GM12878 (cell line): ENCODE measurements around the gene COIL.

Source experiments
- BHLHE40 ChIP-seq, 2 experiments: fragments of 450-650 bp in 1 of 2; IDR thresholded peaks; 2 replicates each; pipeline ENCODE4 v1.6.1; 2011 to 2017; ENCODE audit warnings: low read depth in 2 of 2, borderline replicate concordance in 1 of 2, improper control_type of control experiment in 1 of 2, low read length in 1 of 2, mild to moderate bottlenecking in 1 of 2
- BRCA1 ChIP-seq: IDR thresholded peaks from 2 replicates; pipeline ENCODE4 v1.6.1; 2011; ENCODE audit warnings: low read depth, low read length, improper control_type of control experiment
- CREB1 ChIP-seq: IDR thresholded peaks from 2 replicates; pipeline ENCODE4 v1.6.1; 2012; ENCODE audit warnings: low read depth, mild to moderate bottlenecking, inconsistent platforms
- CREM ChIP-seq: IDR thresholded peaks from 2 replicates; pipeline ENCODE4 v1.6.1; 2014; ENCODE audit warnings: antibody characterized with exemption, low read depth
- CTCF ChIP-seq, 3 experiments: IDR thresholded peaks in 2 of 3; conservative IDR thresholded peaks in 1 of 3; 2 replicates each; pipeline ENCODE4 v1.5.1; 2011; ENCODE audit warnings: low read depth in 3 of 3, low read length in 3 of 3, mild to moderate bottlenecking in 3 of 3, control low read depth in 2 of 3, moderate library complexity in 2 of 3, inconsistent platforms in 1 of 3, mixed read lengths in 1 of 3; ENCODE audit not compliant: control insufficient read depth in 2 of 3, insufficient read depth in 1 of 3; ENCODE audit errors: extremely low read depth in 1 of 3
- EZH2 ChIP-seq: IDR thresholded peaks from 2 replicates; pipeline ENCODE4 v1.6.1; 2012; ENCODE audit warnings: low read depth, mild to moderate bottlenecking, control low read depth, inconsistent platforms, low read length, borderline replicate concordance; ENCODE audit not compliant: control insufficient read depth
- FOS ChIP-seq: IDR thresholded peaks from 3 replicates; pipeline ENCODE4 v1.6.1; 2011; ENCODE audit warnings: borderline replicate concordance; ENCODE audit not compliant: insufficient read length; ENCODE audit errors: extremely low read depth
- IKZF2 ChIP-seq, 2 experiments: fragments of 450-650 bp; IDR thresholded peaks; 2 replicates each; pipeline ENCODE4 v1.6.1; 2017; ENCODE audit warnings: mild to moderate bottlenecking in 2 of 2, moderate library complexity in 2 of 2
- POLR2A ChIP-seq: IDR thresholded peaks from 2 replicates; pipeline ENCODE4 v1.6.1; 2011; ENCODE audit warnings: low read depth, mild to moderate bottlenecking, low read length
- RAD21 ChIP-seq: IDR thresholded peaks from 2 replicates; pipeline ENCODE4 v1.6.1; 2011; ENCODE audit warnings: mild to moderate bottlenecking, low read depth, low read length, moderate library complexity; ENCODE audit not compliant: insufficient read depth
- RCOR1 ChIP-seq: conservative IDR thresholded peaks from 2 replicates; pipeline ENCODE4 v1.6.1; 2012; ENCODE audit warnings: low read depth, low read length, improper control_type of control experiment
- SREBF2 ChIP-seq: IDR thresholded peaks from 2 replicates; pipeline ENCODE4 v1.6.1; 2012; ENCODE audit warnings: mild to moderate bottlenecking, low read length
- YY1 ChIP-seq: IDR thresholded peaks from 2 replicates; pipeline ENCODE4 v1.6.1; 2011; ENCODE audit warnings: low read depth, mild to moderate bottlenecking, low read length
- TF ChIP-seq, protein P1 (sequence below): fragments of 450-650 bp; IDR thresholded peaks from 2 replicates; pipeline ENCODE4 v1.6.1; 2017; ENCODE audit warnings: mild to moderate bottlenecking

GRCh38 chr17:56956992-56957391 is 3.9 kb downstream of the COIL start:
- no peak for TF ChIP-seq SREBF2
- TF ChIP-seq BHLHE40 (IDR thresholded peaks at IDR 0.05; ENCODE audit: borderline replicate concordance in 1 of 2, low read depth in 2 of 2, low read length in 1 of 2), result no peak
- TF ChIP-seq FOS, result no peak
- TF ChIP-seq POLR2A, result no peak
- no peak for TF ChIP-seq YY1
- TF ChIP-seq CTCF (IDR thresholded peaks at IDR 0.05 in 2 of 3, conservative IDR thresholded peaks at IDR 0.05 in 1 of 3; ENCODE audit: control insufficient read depth in 2 of 3, extremely low read depth in 1 of 3, insufficient read depth in 1 of 3, low read depth in 3 of 3, low read length in 3 of 3), result no peak
- no peak for TF ChIP-seq CREB1
- TF ChIP-seq, protein P1, sequence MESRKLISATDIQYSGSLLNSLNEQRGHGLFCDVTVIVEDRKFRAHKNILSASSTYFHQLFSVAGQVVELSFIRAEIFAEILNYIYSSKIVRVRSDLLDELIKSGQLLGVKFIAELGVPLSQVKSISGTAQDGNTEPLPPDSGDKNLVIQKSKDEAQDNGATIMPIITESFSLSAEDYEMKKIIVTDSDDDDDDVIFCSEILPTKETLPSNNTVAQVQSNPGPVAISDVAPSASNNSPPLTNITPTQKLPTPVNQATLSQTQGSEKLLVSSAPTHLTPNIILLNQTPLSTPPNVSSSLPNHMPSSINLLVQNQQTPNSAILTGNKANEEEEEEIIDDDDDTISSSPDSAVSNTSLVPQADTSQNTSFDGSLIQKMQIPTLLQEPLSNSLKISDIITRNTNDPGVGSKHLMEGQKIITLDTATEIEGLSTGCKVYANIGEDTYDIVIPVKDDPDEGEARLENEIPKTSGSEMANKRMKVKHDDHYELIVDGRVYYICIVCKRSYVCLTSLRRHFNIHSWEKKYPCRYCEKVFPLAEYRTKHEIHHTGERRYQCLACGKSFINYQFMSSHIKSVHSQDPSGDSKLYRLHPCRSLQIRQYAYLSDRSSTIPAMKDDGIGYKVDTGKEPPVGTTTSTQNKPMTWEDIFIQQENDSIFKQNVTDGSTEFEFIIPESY, result no peak
- TF ChIP-seq RCOR1, result no peak
- TF ChIP-seq IKZF2 (IDR thresholded peaks at IDR 0.05), result no peak
- TF ChIP-seq RAD21, result no peak
- TF ChIP-seq EZH2, result no peak
- TF ChIP-seq BRCA1, result no peak
- TF ChIP-seq CREM, result no peak
